K562 (cell line): ENCODE measurements around the gene SMYD2. TPM values are rescaled to one million over a fixed set of nuclear protein-coding genes. Genes with fewer than 3 reads are reported as not detected.

ENCODE experiments used
- FOXO4 ChIP-seq: fragments of 450-650 bp; formaldehyde crosslinking; IDR thresholded peaks from 2 replicates; pipeline ENCODE4 v1.4.0; 2020; ENCODE audit warnings: mild to moderate bottlenecking, moderate library complexity
- IRF9 ChIP-seq: fragments of 450-650 bp; IDR thresholded peaks from 2 replicates; pipeline ENCODE4 v1.6.1; 2016; ENCODE audit warnings: missing biosample characterization, missing genetic modification characterization
- KAT7 ChIP-seq: sonication (generic); formaldehyde crosslinking; IDR thresholded peaks from 2 replicates; pipeline ENCODE4 v1.8.0; 2022; ENCODE audit warnings: missing genetic modification reagents, mild to moderate bottlenecking, borderline replicate concordance
- MIER1 ChIP-seq: fragments of 450-650 bp; IDR thresholded peaks from 2 replicates; pipeline ENCODE4 v1.6.1; 2016; ENCODE audit warnings: antibody characterized with exemption, mild to moderate bottlenecking, low read depth
- PURB ChIP-seq: sonication (generic); formaldehyde crosslinking; IDR thresholded peaks from 2 replicates; pipeline ENCODE4 v1.9.0; 2021; ENCODE audit warnings: low read depth, mild to moderate bottlenecking, missing genetic modification reagents
- RAD51 ChIP-seq: fragments of 450-650 bp; IDR thresholded peaks from 2 replicates; pipeline ENCODE4 v1.7.1; 2016; ENCODE audit warnings: low read depth, mild to moderate bottlenecking, borderline replicate concordance
- TAF15 ChIP-seq: fragments of 200-400 bp; formaldehyde crosslinking; IDR thresholded peaks from 2 replicates; pipeline ENCODE4 v1.6.1; 2017; ENCODE audit warnings: mild to moderate bottlenecking, low read depth, low read length, moderate library complexity
- THRAP3 ChIP-seq: fragments of 450-650 bp; IDR thresholded peaks from 2 replicates; pipeline ENCODE4 v1.6.1; 2016; ENCODE audit warnings: mild to moderate bottlenecking, inconsistent platforms, borderline replicate concordance
- ZNF263 ChIP-seq: sonication (generic); formaldehyde crosslinking; IDR thresholded peaks from 2 replicates; pipeline ENCODE4 v1.8.0; 2022; ENCODE audit warnings: mild to moderate bottlenecking, missing genetic modification reagents, borderline replicate concordance
- ZNF408 ChIP-seq: fragments of 250-450 bp; sonication (Bioruptor Pico); IDR thresholded peaks from 2 replicates; pipeline ENCODE4 v1.4.0; 2020; ENCODE audit warnings: low read depth, mild to moderate bottlenecking, moderate library complexity
- polyA plus RNA-seq, 8 experiments: library from polyadenylated mRNA; depleted of rRNA in 4 of 8; stranded (reverse) in 5 of 8; unstranded in 3 of 8; fragments of >200 nt; fragmentation: Nextera tagmentation in 2 of 8; fragmentation: Illumina TruSeq in 1 of 8; extraction: Ambion mirVana in 2 of 8; extraction: Trizol in 1 of 8; gene quantifications; 2 replicates each; pipeline versions ENCODE4 v1.2.1 to v1.2.3, GENCODE V29; 2011 to 2014; ENCODE audit warnings: inconsistent platforms in 1 of 8, missing spikeins in 1 of 8
- total RNA-seq, 7 experiments: library from RNA; depleted of rRNA in 6 of 7; stranded (reverse); fragments of >200 nt in 6 of 7; fragmentation: Illumina TruSeq in 2 of 7; extraction: Trizol in 2 of 7; gene quantifications; 2 replicates each; pipeline versions ENCODE4 v1.2.1 to v1.2.3, GENCODE V29; 2011 to 2021; ENCODE audit warnings: low replicate concordance in 1 of 7
- TF ChIP-seq, protein P1 (sequence below), 2 experiments: fragments of 450-650 bp in 1 of 2; sonication (generic) in 1 of 2; formaldehyde crosslinking; conservative IDR thresholded peaks; 2 replicates each; pipeline versions ENCODE4 v1.4.0 to v1.8.1; 2020 to 2022; ENCODE audit warnings: mild to moderate bottlenecking in 1 of 2, missing genetic modification reagents in 1 of 2
- TF ChIP-seq, protein P2 (sequence below): fragments of 250-450 bp; sonication (Bioruptor Pico); IDR thresholded peaks from 2 replicates; pipeline ENCODE4 v1.5.0; 2021; ENCODE audit warnings: mild to moderate bottlenecking, borderline replicate concordance
- TF ChIP-seq, protein P3 (sequence below): fragments of 450-650 bp; IDR thresholded peaks from 2 replicates; pipeline ENCODE4 v1.6.1; 2016
- TF ChIP-seq, protein P4 (sequence below): fragments of 250-450 bp; sonication (Bioruptor Pico); IDR thresholded peaks from 2 replicates; pipeline ENCODE4 v1.8.0; 2021; ENCODE audit warnings: mild to moderate bottlenecking, moderate library complexity
- TF ChIP-seq, protein P5 (sequence below): IDR thresholded peaks from 2 replicates; pipeline ENCODE4 v1.6.1; 2011; ENCODE audit warnings: borderline replicate concordance, low read depth, mild to moderate bottlenecking, moderate library complexity, low read length; ENCODE audit not compliant: insufficient read depth, poor library complexity, severe bottlenecking

Gene SMYD2
- total and polyA plus RNA-seq, 9 of the 15 experiments (the other 6 are each of a cell fraction or from before 2014, with no cell fraction given) = 13.8 to 81.3 (median 39.9) TPM

DNA sequence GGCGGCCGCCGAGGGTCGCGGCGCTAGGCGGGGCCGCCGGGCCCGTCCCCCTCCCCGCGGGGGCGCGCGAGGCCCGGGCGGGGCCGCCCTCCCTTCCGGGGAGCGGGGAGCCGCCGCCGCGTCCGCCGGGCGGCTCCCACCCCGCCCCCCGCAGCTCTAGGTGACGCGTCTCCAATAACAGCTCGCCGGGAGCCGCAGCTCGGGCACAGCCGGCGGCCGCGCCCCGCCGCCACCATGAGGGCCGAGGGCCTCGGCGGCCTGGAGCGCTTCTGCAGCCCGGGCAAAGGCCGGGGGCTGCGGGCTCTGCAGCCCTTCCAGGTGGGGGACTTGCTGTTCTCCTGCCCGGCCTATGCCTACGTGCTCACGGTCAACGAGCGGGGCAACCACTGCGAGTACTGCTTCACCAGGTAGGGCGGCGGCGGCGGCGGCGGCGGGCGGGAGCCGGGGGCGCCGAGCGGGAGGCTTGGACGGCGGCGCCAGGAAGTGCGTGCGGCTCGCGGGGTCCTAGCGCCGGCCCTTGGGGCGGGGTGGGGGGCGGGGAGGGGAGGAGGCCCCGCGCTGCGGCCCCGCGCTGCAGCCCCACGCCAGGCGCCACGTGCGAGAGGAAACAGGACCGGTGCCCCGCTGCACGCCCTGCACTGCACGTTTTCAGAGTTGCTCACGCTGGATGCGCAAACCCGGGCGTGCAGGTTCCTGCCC, at the start of gene SMYD2 (continued):
- no peak for TF ChIP-seq PURB (CRISPR knock-in tag)
- TF ChIP-seq, protein P1, sequence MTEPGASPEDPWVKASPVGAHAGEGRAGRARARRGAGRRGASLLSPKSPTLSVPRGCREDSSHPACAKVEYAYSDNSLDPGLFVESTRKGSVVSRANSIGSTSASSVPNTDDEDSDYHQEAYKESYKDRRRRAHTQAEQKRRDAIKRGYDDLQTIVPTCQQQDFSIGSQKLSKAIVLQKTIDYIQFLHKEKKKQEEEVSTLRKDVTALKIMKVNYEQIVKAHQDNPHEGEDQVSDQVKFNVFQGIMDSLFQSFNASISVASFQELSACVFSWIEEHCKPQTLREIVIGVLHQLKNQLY (CRISPR knock-in tag; conservative IDR thresholded peaks at IDR 0.05) = no peak
- TF ChIP-seq IRF9 (tag) = no peak
- TF ChIP-seq, protein P2, sequence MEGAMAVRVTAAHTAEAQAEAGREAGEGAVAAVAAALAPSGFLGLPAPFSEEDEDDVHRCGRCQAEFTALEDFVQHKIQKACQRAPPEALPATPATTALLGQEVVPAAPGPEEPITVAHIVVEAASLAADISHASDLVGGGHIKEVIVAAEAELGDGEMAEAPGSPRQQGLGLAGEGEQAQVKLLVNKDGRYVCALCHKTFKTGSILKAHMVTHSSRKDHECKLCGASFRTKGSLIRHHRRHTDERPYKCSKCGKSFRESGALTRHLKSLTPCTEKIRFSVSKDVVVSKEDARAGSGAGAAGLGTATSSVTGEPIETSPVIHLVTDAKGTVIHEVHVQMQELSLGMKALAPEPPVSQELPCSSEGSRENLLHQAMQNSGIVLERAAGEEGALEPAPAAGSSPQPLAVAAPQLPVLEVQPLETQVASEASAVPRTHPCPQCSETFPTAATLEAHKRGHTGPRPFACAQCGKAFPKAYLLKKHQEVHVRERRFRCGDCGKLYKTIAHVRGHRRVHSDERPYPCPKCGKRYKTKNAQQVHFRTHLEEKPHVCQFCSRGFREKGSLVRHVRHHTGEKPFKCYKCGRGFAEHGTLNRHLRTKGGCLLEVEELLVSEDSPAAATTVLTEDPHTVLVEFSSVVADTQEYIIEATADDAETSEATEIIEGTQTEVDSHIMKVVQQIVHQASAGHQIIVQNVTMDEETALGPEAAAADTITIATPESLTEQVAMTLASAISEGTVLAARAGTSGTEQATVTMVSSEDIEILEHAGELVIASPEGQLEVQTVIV = no peak
- TF ChIP-seq KAT7 = no peak; the same call in 1 of the 2 replicates
- TF ChIP-seq THRAP3 = no peak
- TF ChIP-seq, protein P3, sequence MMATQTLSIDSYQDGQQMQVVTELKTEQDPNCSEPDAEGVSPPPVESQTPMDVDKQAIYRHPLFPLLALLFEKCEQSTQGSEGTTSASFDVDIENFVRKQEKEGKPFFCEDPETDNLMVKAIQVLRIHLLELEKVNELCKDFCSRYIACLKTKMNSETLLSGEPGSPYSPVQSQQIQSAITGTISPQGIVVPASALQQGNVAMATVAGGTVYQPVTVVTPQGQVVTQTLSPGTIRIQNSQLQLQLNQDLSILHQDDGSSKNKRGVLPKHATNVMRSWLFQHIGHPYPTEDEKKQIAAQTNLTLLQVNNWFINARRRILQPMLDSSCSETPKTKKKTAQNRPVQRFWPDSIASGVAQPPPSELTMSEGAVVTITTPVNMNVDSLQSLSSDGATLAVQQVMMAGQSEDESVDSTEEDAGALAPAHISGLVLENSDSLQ = no peak
- no peak for TF ChIP-seq ZNF408
- no peak for TF ChIP-seq RAD51
- TF ChIP-seq, protein P4, sequence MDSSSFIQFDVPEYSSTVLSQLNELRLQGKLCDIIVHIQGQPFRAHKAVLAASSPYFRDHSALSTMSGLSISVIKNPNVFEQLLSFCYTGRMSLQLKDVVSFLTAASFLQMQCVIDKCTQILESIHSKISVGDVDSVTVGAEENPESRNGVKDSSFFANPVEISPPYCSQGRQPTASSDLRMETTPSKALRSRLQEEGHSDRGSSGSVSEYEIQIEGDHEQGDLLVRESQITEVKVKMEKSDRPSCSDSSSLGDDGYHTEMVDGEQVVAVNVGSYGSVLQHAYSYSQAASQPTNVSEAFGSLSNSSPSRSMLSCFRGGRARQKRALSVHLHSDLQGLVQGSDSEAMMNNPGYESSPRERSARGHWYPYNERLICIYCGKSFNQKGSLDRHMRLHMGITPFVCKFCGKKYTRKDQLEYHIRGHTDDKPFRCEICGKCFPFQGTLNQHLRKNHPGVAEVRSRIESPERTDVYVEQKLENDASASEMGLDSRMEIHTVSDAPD = no peak
- no peak for TF ChIP-seq TAF15
- no peak for TF ChIP-seq MIER1
- TF ChIP-seq FOXO4 (CRISPR knock-in tag) = no peak
- TF ChIP-seq, protein P5, sequence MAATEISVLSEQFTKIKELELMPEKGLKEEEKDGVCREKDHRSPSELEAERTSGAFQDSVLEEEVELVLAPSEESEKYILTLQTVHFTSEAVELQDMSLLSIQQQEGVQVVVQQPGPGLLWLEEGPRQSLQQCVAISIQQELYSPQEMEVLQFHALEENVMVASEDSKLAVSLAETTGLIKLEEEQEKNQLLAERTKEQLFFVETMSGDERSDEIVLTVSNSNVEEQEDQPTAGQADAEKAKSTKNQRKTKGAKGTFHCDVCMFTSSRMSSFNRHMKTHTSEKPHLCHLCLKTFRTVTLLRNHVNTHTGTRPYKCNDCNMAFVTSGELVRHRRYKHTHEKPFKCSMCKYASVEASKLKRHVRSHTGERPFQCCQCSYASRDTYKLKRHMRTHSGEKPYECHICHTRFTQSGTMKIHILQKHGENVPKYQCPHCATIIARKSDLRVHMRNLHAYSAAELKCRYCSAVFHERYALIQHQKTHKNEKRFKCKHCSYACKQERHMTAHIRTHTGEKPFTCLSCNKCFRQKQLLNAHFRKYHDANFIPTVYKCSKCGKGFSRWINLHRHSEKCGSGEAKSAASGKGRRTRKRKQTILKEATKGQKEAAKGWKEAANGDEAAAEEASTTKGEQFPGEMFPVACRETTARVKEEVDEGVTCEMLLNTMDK = no peak
- 0 out of 2 replicates have a peak, but pooled peaks have one; percentile 28 for TF ChIP-seq ZNF263
